ENCODE measurements around the gene LDAH.

The LDAH gene

DNA sequence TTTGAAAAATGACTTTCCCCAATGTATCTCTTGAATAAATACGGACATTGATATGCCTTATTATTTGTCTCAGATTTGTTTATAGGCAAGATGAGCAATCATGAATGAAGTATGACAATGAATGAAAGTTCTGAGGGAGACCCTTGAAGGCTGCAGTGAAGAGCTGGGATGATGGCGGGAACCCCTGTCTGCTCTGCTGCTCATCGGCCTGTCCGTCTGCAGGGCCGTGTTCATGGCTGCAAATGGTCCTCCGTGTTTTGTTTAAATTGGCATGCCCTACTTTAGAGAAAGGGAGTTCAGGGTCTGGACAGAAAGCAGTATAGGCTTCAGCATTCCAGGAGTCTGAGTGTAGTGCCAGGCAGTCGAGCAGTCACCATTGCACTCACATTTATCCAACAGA lies 170.8 kb downstream of the LDAH start:
- no peak overlapping the region for H3K18ac ChIP-seq (ENCODE audit: low read length)
- H2AFZ ChIP-seq (ENCODE audit: low read length): peak overlapping the region; percentile 96
- H3K27me3 ChIP-seq (ENCODE audit: control insufficient read depth in 3 of 3, insufficient read depth in 3 of 3, low read depth in 1 of 3, low read length in 3 of 3): peaks cover 0 to 38% (median 2%) of the 10 kb centered on the region in 3 experiments
- H2BK120ac ChIP-seq (ENCODE audit: low read depth, low read length): no peak overlapping the region
- H2BK12ac ChIP-seq (ENCODE audit: low read length): no peak overlapping the region
- no peak overlapping the region for H3K4me2 ChIP-seq (ENCODE audit: insufficient read depth, low read length, poor library complexity, severe bottlenecking)
- no peak for DNase-seq (ENCODE audit: low spot score)
- H2BK15ac ChIP-seq (ENCODE audit: low read length): no peak overlapping the region
- no peak overlapping the region for H4K91ac ChIP-seq (ENCODE audit: low read depth, low read length, poor library complexity)
- no peaks in the 10 kb centered on the region for H3K79me1 ChIP-seq (ENCODE audit: low read depth, low read length)
- peaks cover 13 to 29% of the 10 kb centered on the region in 2 donors for H3K4me1 ChIP-seq (ENCODE audit: control insufficient read depth in 2 of 2, insufficient read depth in 1 of 2, low read depth in 1 of 2, low read length in 2 of 2)
- H3K23ac ChIP-seq (ENCODE audit: low read depth, low read length, poor library complexity): no peak overlapping the region
- no peak overlapping the region for H3K4me3 ChIP-seq (ENCODE audit: low read length in 2 of 2)
- no peak overlapping the region for H3K4ac ChIP-seq (ENCODE audit: low read length)
- H3K36me3 ChIP-seq (replicated peaks in 1 of 2; ENCODE audit: control insufficient read depth in 2 of 2, insufficient read depth in 2 of 2, low read length in 2 of 2): no peaks in the 10 kb centered on the region
- H3K14ac ChIP-seq (ENCODE audit: low read length): no peak overlapping the region
- H3K27ac ChIP-seq (replicated peaks; ENCODE audit: low read length): no peak overlapping the region
- H2BK5ac ChIP-seq (ENCODE audit: low read length): no peak overlapping the region
- H3K9me3 ChIP-seq (replicated peaks in 1 of 2; ENCODE audit: control insufficient read depth in 2 of 2, insufficient read depth in 1 of 2, low read depth in 1 of 2, low read length in 2 of 2): no peaks in the 10 kb centered on the region
- no CpG with 5 or more reads among the region's 7 CpGs for WGBS, 2 donors (ENCODE audit: extremely low coverage in 2 of 2, insufficient read length in 2 of 2, insufficient replicate concordance in 1 of 2)
- H4K8ac ChIP-seq (ENCODE audit: low read depth, low read length): no peak overlapping the region
- no peak overlapping the region for H2AK5ac ChIP-seq (ENCODE audit: low read depth, low read length)
- no peak overlapping the region for H3K9ac ChIP-seq (ENCODE audit: low read depth, low read length, poor library complexity)

DNA sequence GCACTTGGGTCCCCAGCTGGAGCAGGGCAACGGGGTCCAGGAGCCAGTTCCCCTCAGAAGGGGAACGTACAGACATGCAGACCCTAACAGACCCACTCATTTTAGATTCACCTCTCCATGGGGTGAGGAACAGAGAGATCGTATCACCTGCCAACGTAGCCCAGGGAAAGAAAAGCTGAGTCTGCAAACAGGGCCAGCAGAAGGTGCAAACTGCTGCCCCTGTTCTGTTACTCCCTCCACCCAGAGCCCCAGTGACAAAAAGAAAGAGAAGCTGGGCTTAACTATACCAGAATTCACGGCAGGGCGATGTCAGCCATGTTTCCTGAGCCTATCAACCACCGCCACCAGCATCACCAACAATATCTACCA lies 171.2 kb downstream of the LDAH start:
- Histone ChIP-seq H2AK5ac (ENCODE audit: low read depth, low read length) (peak overlapping the region; percentile 92), H2BK120ac (ENCODE audit: low read depth, low read length) (no peak overlapping the region), H3K27ac (replicated peaks; ENCODE audit: low read length) (no peak overlapping the region), H2BK5ac (ENCODE audit: low read length) (peak overlapping the region; percentile 58), H2BK12ac (ENCODE audit: low read length) (peak overlapping the region; percentile 60), H3K4me1 (ENCODE audit: control insufficient read depth in 2 of 2, insufficient read depth in 1 of 2, low read depth in 1 of 2, low read length in 2 of 2) (peaks cover 12 to 29% of the 10 kb centered on the region in 2 donors), H3K36me3 (replicated peaks in 1 of 2; ENCODE audit: control insufficient read depth in 2 of 2, insufficient read depth in 2 of 2, low read length in 2 of 2) (no peaks in the 10 kb centered on the region), H4K91ac (ENCODE audit: low read depth, low read length, poor library complexity) (no peak overlapping the region), H3K14ac (ENCODE audit: low read length) (no peak overlapping the region), H4K8ac (ENCODE audit: low read depth, low read length) (no peak overlapping the region), H3K9ac (ENCODE audit: low read depth, low read length, poor library complexity) (no peak overlapping the region), H3K4me3 (ENCODE audit: low read length in 2 of 2) (peak overlapping the region in 1 of 2 donors; percentile 84), H3K4me2 (ENCODE audit: insufficient read depth, low read length, poor library complexity, severe bottlenecking) (peak overlapping the region; percentile 78), H3K4ac (ENCODE audit: low read length) (peak overlapping the region; percentile 66), H3K23ac (ENCODE audit: low read depth, low read length, poor library complexity) (no peak overlapping the region), H3K79me1 (ENCODE audit: low read depth, low read length) (no peaks in the 10 kb centered on the region), H3K27me3 (ENCODE audit: control insufficient read depth in 3 of 3, insufficient read depth in 3 of 3, low read depth in 1 of 3, low read length in 3 of 3) (peaks cover 0 to 34% (median 2%) of the 10 kb centered on the region in 3 experiments), H2AFZ (ENCODE audit: low read length) (peak overlapping the region; percentile 96), H3K18ac (ENCODE audit: low read length) (peak overlapping the region; percentile 97), H2BK15ac (ENCODE audit: low read length) (peak overlapping the region; percentile 93), H3K9me3 (replicated peaks in 1 of 2; ENCODE audit: control insufficient read depth in 2 of 2, insufficient read depth in 1 of 2, low read depth in 1 of 2, low read length in 2 of 2) (no peaks in the 10 kb centered on the region)
- no peak for DNase-seq (ENCODE audit: low spot score)
- no CpG with 5 or more reads among the region's 7 CpGs for WGBS, 2 donors (ENCODE audit: extremely low coverage in 2 of 2, insufficient read length in 2 of 2, insufficient replicate concordance in 1 of 2)

DNA sequence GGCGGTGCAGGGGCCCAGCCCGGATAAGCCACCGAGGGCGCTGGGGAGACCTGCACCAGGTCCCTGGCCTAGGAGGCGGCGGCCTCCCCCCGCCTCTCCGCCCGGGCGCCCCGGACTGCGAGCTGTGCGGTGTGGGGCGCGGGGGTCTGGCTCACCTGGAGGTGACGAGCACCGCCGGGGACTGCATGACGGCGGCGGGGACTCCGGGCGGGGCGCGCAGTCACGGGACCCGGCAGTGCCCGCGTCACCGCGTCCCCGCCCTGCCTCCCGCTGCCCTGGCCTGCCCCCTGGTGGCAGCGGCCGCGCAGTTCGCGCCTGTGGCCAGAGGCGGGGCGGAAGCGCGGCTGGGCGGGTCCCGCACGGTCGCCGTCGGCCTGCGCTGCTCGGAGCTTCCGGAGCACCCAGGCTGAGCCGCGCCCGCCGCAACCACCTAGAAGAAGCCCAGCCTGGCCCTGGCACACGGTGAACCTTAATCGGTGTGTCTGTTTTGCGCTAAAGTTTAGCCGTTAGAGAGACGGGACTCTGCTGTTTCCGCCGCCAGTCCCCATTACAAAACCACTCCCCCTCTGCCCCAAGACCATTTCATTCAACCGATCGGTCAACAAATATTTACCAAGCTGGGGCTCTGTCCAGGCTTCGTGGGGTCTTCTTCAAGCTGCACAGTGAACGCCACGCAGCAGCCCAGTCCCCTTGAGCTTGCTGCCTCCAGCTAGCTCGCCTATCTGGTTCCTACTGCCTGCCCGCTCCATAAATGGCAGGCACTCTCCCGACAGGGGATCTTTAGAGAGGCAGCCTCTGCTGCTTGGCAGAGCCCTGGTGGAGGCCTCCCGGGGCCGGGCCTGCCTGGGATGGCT lies 171.8 kb downstream of the LDAH start, which contains the start of gene HS1BP3:
Gene HS1BP3, minus strand, starts transcription at position 222 of the 854 bp plus-strand sequence. Its CDS starts 35 bp downstream, at position 187.
- Histone ChIP-seq H3K9ac (ENCODE audit: low read depth, low read length, poor library complexity) (peak within 1 kb of the TSS; percentile 91), H3K4me1 (ENCODE audit: control insufficient read depth in 2 of 2, insufficient read depth in 1 of 2, low read depth in 1 of 2, low read length in 2 of 2) (peaks cover 6 to 24% of the 10 kb centered on the region in 2 donors), H3K18ac (ENCODE audit: low read length) (peak within 1 kb of the TSS; percentile 98), H4K91ac (ENCODE audit: low read depth, low read length, poor library complexity) (peak within 1 kb of the TSS; percentile 68), H2BK12ac (ENCODE audit: low read length) (peak within 1 kb of the TSS; percentile 60), H3K27ac (replicated peaks; ENCODE audit: low read length) (no peak within 1 kb of the TSS), H2AFZ (ENCODE audit: low read length) (peak within 1 kb of the TSS; percentile 96), H3K27me3 (ENCODE audit: control insufficient read depth in 3 of 3, insufficient read depth in 3 of 3, low read depth in 1 of 3, low read length in 3 of 3) (peaks cover 0 to 27% (median 2%) of the 10 kb centered on the region in 3 experiments), H3K4me3 (ENCODE audit: low read length in 2 of 2) (peak within 1 kb of the TSS; percentile 84 to 89), H3K4ac (ENCODE audit: low read length) (peak within 1 kb of the TSS; percentile 66), H2BK120ac (ENCODE audit: low read depth, low read length) (no peak within 1 kb of the TSS), H3K9me3 (replicated peaks in 1 of 2; ENCODE audit: control insufficient read depth in 2 of 2, insufficient read depth in 1 of 2, low read depth in 1 of 2, low read length in 2 of 2) (no peaks in the 10 kb centered on the region), H3K14ac (ENCODE audit: low read length) (peak within 1 kb of the TSS; percentile 66), H3K23ac (ENCODE audit: low read depth, low read length, poor library complexity) (peak within 1 kb of the TSS; percentile 44), H3K4me2 (ENCODE audit: insufficient read depth, low read length, poor library complexity, severe bottlenecking) (peak within 1 kb of the TSS; percentile 78), H2BK5ac (ENCODE audit: low read length) (peak within 1 kb of the TSS; percentile 58), H2BK15ac (ENCODE audit: low read length) (peak within 1 kb of the TSS; percentile 93), H3K79me1 (ENCODE audit: low read depth, low read length) (no peaks in the 10 kb centered on the region), H4K8ac (ENCODE audit: low read depth, low read length) (no peak within 1 kb of the TSS), H2AK5ac (ENCODE audit: low read depth, low read length) (peak within 1 kb of the TSS; percentile 92), H3K36me3 (replicated peaks in 1 of 2; ENCODE audit: control insufficient read depth in 2 of 2, insufficient read depth in 2 of 2, low read length in 2 of 2) (no peaks in the 10 kb centered on the region)
- DNase-seq (ENCODE audit: low spot score): peak; percentile 81
- no CpG with 5 or more reads among the region's 72 CpGs for WGBS, 2 donors (ENCODE audit: extremely low coverage in 2 of 2, insufficient read length in 2 of 2, insufficient replicate concordance in 1 of 2)

DNA sequence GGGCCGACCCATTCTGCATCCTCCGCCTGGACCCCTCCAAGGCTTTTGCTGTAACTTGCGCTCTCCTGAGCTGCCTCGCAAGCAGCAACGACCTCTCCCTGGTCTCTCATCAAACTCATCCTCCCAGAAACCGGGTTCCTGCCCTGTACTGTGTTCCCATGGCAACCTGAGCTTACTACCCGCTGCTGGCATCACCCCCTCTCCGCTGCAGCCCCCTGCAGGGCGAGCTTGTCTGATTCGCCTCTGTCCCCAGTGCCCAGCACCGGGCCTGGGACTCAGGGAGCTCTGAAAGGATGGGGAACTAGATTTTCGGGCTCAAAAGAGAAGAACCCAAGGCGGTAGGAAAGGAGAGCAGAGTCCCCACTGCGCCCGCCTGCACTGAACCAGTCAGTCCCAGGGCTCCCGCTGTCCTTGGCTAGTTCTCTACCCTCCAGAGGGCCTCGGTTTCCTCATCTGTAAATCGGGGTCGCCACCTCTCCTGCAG lies 172.5 kb downstream of the LDAH start:
- H3K36me3 ChIP-seq (replicated peaks in 1 of 2; ENCODE audit: control insufficient read depth in 2 of 2, insufficient read depth in 2 of 2, low read length in 2 of 2): no peaks in the 10 kb centered on the region
- peak overlapping the region; percentile 91 for H3K9ac ChIP-seq (ENCODE audit: low read depth, low read length, poor library complexity)
- H2AK5ac ChIP-seq (ENCODE audit: low read depth, low read length): peak overlapping the region; percentile 82
- peak overlapping the region; percentile 68 for H4K91ac ChIP-seq (ENCODE audit: low read depth, low read length, poor library complexity)
- H3K4me1 ChIP-seq (ENCODE audit: control insufficient read depth in 2 of 2, insufficient read depth in 1 of 2, low read depth in 1 of 2, low read length in 2 of 2): peaks cover 6 to 24% of the 10 kb centered on the region in 2 donors
- no peak overlapping the region for H2BK5ac ChIP-seq (ENCODE audit: low read length)
- no peak for DNase-seq (ENCODE audit: low spot score)
- no peaks in the 10 kb centered on the region for H3K9me3 ChIP-seq (replicated peaks in 1 of 2; ENCODE audit: control insufficient read depth in 2 of 2, insufficient read depth in 1 of 2, low read depth in 1 of 2, low read length in 2 of 2)
- no peaks in the 10 kb centered on the region for H3K79me1 ChIP-seq (ENCODE audit: low read depth, low read length)
- H4K8ac ChIP-seq (ENCODE audit: low read depth, low read length): no peak overlapping the region
- no peak overlapping the region for H2BK12ac ChIP-seq (ENCODE audit: low read length)
- peak overlapping the region; percentile 25 for H3K23ac ChIP-seq (ENCODE audit: low read depth, low read length, poor library complexity)
- peak overlapping the region; percentile 84 to 89 for H3K4me3 ChIP-seq (ENCODE audit: low read length in 2 of 2)
- H2AFZ ChIP-seq (ENCODE audit: low read length): peak overlapping the region; percentile 96
- peak overlapping the region; percentile 66 for H3K14ac ChIP-seq (ENCODE audit: low read length)
- peak overlapping the region; percentile 73 for H3K4me2 ChIP-seq (ENCODE audit: insufficient read depth, low read length, poor library complexity, severe bottlenecking)
- peak overlapping the region; percentile 82 for H2BK15ac ChIP-seq (ENCODE audit: low read length)
- no peak overlapping the region for H3K4ac ChIP-seq (ENCODE audit: low read length)
- no peak overlapping the region for H2BK120ac ChIP-seq (ENCODE audit: low read depth, low read length)
- H3K18ac ChIP-seq (ENCODE audit: low read length): peak overlapping the region; percentile 98
- no peak overlapping the region for H3K27ac ChIP-seq (replicated peaks; ENCODE audit: low read length)
- WGBS, 2 donors (ENCODE audit: extremely low coverage in 2 of 2, insufficient read length in 2 of 2, insufficient replicate concordance in 1 of 2): no CpG with 5 or more reads among the region's 19 CpGs
- H3K27me3 ChIP-seq (ENCODE audit: control insufficient read depth in 3 of 3, insufficient read depth in 3 of 3, low read depth in 1 of 3, low read length in 3 of 3): peaks cover 0 to 22% (median 2%) of the 10 kb centered on the region in 3 experiments
